GM19324 (cell line): ENCODE data around the gene CILP.
"Not testable (repeated sequence)": the region's sequence is repeated elsewhere in the genome, so short reads cannot be mapped to it uniquely, and the experiment has no call there.

Experiments used
- ATAC-seq: cut with Tn5 transposase; IDR thresholded peaks from one replicate; pipeline ENCODE4 v1.9.1; 2021; ENCODE audit warnings: mild to moderate bottlenecking, moderate library complexity; ENCODE audit not compliant: unreplicated experiment, low FRiP score

Gene CILP

GRCh38 chr15:65226901-65227300 lies 15.6 kb upstream of the CILP start:
- ATAC-seq: not testable (repeated sequence)

- ATAC-seq: no peak
Observed at GRCh38 chr15:65226221-65226620, 14.9 kb upstream of the CILP start.

- no peak for ATAC-seq
Observed at GRCh38 chr15:65223996-65224395, 12.7 kb upstream of the CILP start.

GRCh38 chr15:65222891-65223290 lies 11.6 kb upstream of the CILP start:
- ATAC-seq: no peak

- ATAC-seq: no peak
Observed at GRCh38 chr15:65221697-65222096, 10.4 kb upstream of the CILP start.

GRCh38 chr15:65219137-65219536 lies 7.9 kb upstream of the CILP start:
- no peak for ATAC-seq

GRCh38 chr15:65217526-65218482 lies 6.5 kb upstream of the CILP start:
- no peak for ATAC-seq

GRCh38 chr15:65215496-65215895 lies 4.2 kb upstream of the CILP start:
- no peak for ATAC-seq

GRCh38 chr15:65214010-65214409 lies 2.7 kb upstream of the CILP start:
- ATAC-seq: no peak

- ATAC-seq: no peak
Observed at GRCh38 chr15:65213241-65213640, 2.0 kb upstream of the CILP start.

- ATAC-seq: no peak
Observed at GRCh38 chr15:65212097-65212496, 824 bp upstream of the CILP start.

- no peak for ATAC-seq
Observed at GRCh38 chr15:65211482-65211982, 259 bp upstream of the CILP start.

GRCh38 chr15:65209701-65210643 lies 1.3 kb downstream of the CILP start:
- ATAC-seq: no peak

GRCh38 chr15:65208647-65209046 lies 2.6 kb downstream of the CILP start:
- no peak for ATAC-seq

- ATAC-seq: no peak
Observed at GRCh38 chr15:65207280-65207840, 3.9 kb downstream of the CILP start.

- no peak for ATAC-seq
Observed at GRCh38 chr15:65206750-65207149, 4.5 kb downstream of the CILP start.

- ATAC-seq: no peak
Observed at GRCh38 chr15:65204931-65205660, 6.2 kb downstream of the CILP start.

GRCh38 chr15:65204236-65204930 lies 6.9 kb downstream of the CILP start:
- ATAC-seq: no peak

GRCh38 chr15:65201918-65202317 lies 9.4 kb downstream of the CILP start:
- ATAC-seq: no peak
